Measurements from ENCODE around the gene PRMT9.

PRMT9 gene

GRCh38 chr4:147683717-147684700, at the start of gene PRMT9:
PRMT9 (minus strand) TSS chr4:147684163; CDS start chr4:147683987, 176 bp downstream.
- DNase-seq (ENCODE audit: low read depth, low spot score) = peak; percentile 88

GRCh38 chr4:147732518-147733235, 48.7 kb upstream of the PRMT9 start:
- no peak for DNase-seq (ENCODE audit: low read depth, low spot score)

GRCh38 chr4:147731580-147732517, 47.9 kb upstream of the PRMT9 start, which contains the start of gene ARHGAP10:
ARHGAP10 (plus strand) TSS chr4:147732088; CDS start chr4:147732302, 214 bp downstream.
- DNase-seq (ENCODE audit: low read depth, low spot score) = no peak

- DNase-seq (ENCODE audit: low read depth, low spot score) = no peak
These were observed 46.4 kb upstream of the PRMT9 start for GRCh38 chr4:147730333-147730732.

GRCh38 chr4:147727476-147728028, 43.6 kb upstream of the PRMT9 start:
- DNase-seq (ENCODE audit: low read depth, low spot score) = no peak

GRCh38 chr4:147725673-147726072, 41.7 kb upstream of the PRMT9 start:
- DNase-seq (ENCODE audit: low read depth, low spot score) = no peak

- no peak for DNase-seq (ENCODE audit: low read depth, low spot score)
These were observed 40.7 kb upstream of the PRMT9 start for GRCh38 chr4:147724468-147725201.

GRCh38 chr4:147723326-147723725, 39.4 kb upstream of the PRMT9 start:
- DNase-seq (ENCODE audit: low read depth, low spot score) = no peak

- DNase-seq (ENCODE audit: low read depth, low spot score) = no peak
These were observed 33.9 kb upstream of the PRMT9 start for GRCh38 chr4:147717878-147718277.

GRCh38 chr4:147714575-147715401, 30.8 kb upstream of the PRMT9 start:
- DNase-seq (ENCODE audit: low read depth, low spot score) = no peak

- no peak for DNase-seq (ENCODE audit: low read depth, low spot score)
These were observed 26.0 kb upstream of the PRMT9 start for GRCh38 chr4:147709999-147710398.

GRCh38 chr4:147707892-147708672, 24.1 kb upstream of the PRMT9 start:
- DNase-seq (ENCODE audit: low read depth, low spot score) = no peak

GRCh38 chr4:147704846-147705245, 20.9 kb upstream of the PRMT9 start:
- no peak for DNase-seq (ENCODE audit: low read depth, low spot score)

GRCh38 chr4:147696866-147697265, 12.9 kb upstream of the PRMT9 start:
- no peak for DNase-seq (ENCODE audit: low read depth, low spot score)

- no peak for DNase-seq (ENCODE audit: low read depth, low spot score)
These were observed 9.3 kb upstream of the PRMT9 start for GRCh38 chr4:147693218-147693617.

- DNase-seq (ENCODE audit: low read depth, low spot score) = no peak
These were observed 7.9 kb upstream of the PRMT9 start for GRCh38 chr4:147691820-147692219.

- no peak for DNase-seq (ENCODE audit: low read depth, low spot score)
These were observed 5.1 kb upstream of the PRMT9 start for GRCh38 chr4:147689067-147689466.

GRCh38 chr4:147683188-147683591, 773 bp downstream of the PRMT9 start:
- no peak for DNase-seq (ENCODE audit: low read depth, low spot score)

GRCh38 chr4:147682755-147683154, 1.2 kb downstream of the PRMT9 start:
- no peak for DNase-seq (ENCODE audit: low read depth, low spot score)

Measured in brain pericyte (primary cell).